ENCODE measurements around the gene GDF2.

GRCh38 chr10:47346581-47347302 is 24.5 kb downstream of the GDF2 start:
- TF ChIP-seq CTCF (IDR thresholded peaks at IDR 0.05): no peak
- no peak for TF ChIP-seq POLR2AphosphoS5 (IDR thresholded peaks at IDR 0.05; ENCODE audit: insufficient read depth in 1 of 2, low read depth in 1 of 2)
- TF ChIP-seq POLR2A (IDR thresholded peaks at IDR 0.05): no peak

Data from vagina (tissue), 2 donors.